Smooth muscle cell (in vitro differentiated cells): ENCODE measurements around the gene PALLD. TPM values are rescaled to one million over a fixed set of nuclear protein-coding genes. Genes with fewer than 3 reads are reported as not detected.

Experiments used
- DNase-seq: peaks from one replicate; lab custom pipeline; 2025; ENCODE audit not compliant: unreplicated experiment; lab: John Stamatoyannopoulos, UW
- H2AFZ ChIP-seq: fragments of 200-600 bp; sonication (generic); 2 replicates; pipeline ENCODE4 v1.6.0; 2016; ENCODE audit warnings: antibody characterized with exemption, low read depth, mild to moderate bottlenecking
- H3F3A ChIP-seq: fragments of 200-600 bp; sonication (generic); 2 replicates; pipeline ENCODE4 v1.6.0; 2017; ENCODE audit warnings: antibody characterized with exemption, low read depth
- H3K27ac ChIP-seq: fragments of 200-600 bp; sonication (generic); 2 replicates; pipeline ENCODE4 v1.5.1; 2016; ENCODE audit warnings: low read depth, mild to moderate bottlenecking
- H3K27me3 ChIP-seq: fragments of 200-600 bp; sonication (generic); 2 replicates; pipeline ENCODE4 v1.6.1; 2016; ENCODE audit warnings: low read depth, mild to moderate bottlenecking
- H3K36me3 ChIP-seq: fragments of 200-600 bp; sonication (generic); 2 replicates; pipeline ENCODE4 v1.5.1; 2016; ENCODE audit warnings: low read depth
- H3K4me1 ChIP-seq: fragments of 200-600 bp; sonication (generic); 2 replicates; pipeline ENCODE4 v1.5.1; 2016; ENCODE audit warnings: low read depth
- H3K4me2 ChIP-seq: fragments of 200-600 bp; sonication (generic); 2 replicates; pipeline ENCODE4 v1.6.0; 2016; ENCODE audit warnings: mild to moderate bottlenecking
- H3K4me3 ChIP-seq: fragments of 200-600 bp; sonication (generic); 2 replicates; pipeline ENCODE4 v1.5.1; 2016; ENCODE audit warnings: mild to moderate bottlenecking
- H3K79me2 ChIP-seq: fragments of 200-600 bp; sonication (generic); 2 replicates; pipeline ENCODE4 v1.6.0; 2016; ENCODE audit warnings: low read depth, mild to moderate bottlenecking
- H3K9ac ChIP-seq: fragments of 200-600 bp; sonication (generic); 2 replicates; pipeline ENCODE4 v1.6.0; 2016; ENCODE audit warnings: low read depth
- H3K9me3 ChIP-seq: fragments of 200-600 bp; sonication (generic); replicated peaks from 2 replicates; pipeline ENCODE4 v1.5.1; 2016; ENCODE audit warnings: low read depth
- H4K20me1 ChIP-seq: fragments of 200-600 bp; sonication (generic); 2 replicates; pipeline ENCODE4 v1.6.0; 2016; ENCODE audit warnings: low read depth
- CTCF ChIP-seq: fragments of 200-600 bp; sonication (generic); IDR thresholded peaks from 2 replicates; pipeline ENCODE4 v1.5.1; 2017; ENCODE audit warnings: borderline replicate concordance, mild to moderate bottlenecking, antibody characterized with exemption; ENCODE audit not compliant: insufficient read depth, poor library complexity, severe bottlenecking
- WGBS: methylation state at CpG from one replicate; pipeline ENCODE4 v1.1.7; 2016; ENCODE audit warnings: low lambda C conversion rate; 5-methylcytosine and 5-hydroxymethylcytosine counted together
- polyA plus RNA-seq: library from polyadenylated mRNA; unstranded; fragments of >200 nt; fragmentation: Nextera tagmentation; extraction: Ambion mirVana; gene quantifications from 2 replicates; pipeline ENCODE4 v1.2.1, GENCODE V29; 2016
- total RNA-seq: library from RNA; depleted of rRNA; stranded (reverse); fragments of >200 nt; gene quantifications from 2 replicates; pipeline ENCODE4 v1.2.3, GENCODE V29; 2014

PALLD gene
- total and polyA plus RNA-seq, 2 experiments from 2014 or later, result 354 to 415 TPM

DNA sequence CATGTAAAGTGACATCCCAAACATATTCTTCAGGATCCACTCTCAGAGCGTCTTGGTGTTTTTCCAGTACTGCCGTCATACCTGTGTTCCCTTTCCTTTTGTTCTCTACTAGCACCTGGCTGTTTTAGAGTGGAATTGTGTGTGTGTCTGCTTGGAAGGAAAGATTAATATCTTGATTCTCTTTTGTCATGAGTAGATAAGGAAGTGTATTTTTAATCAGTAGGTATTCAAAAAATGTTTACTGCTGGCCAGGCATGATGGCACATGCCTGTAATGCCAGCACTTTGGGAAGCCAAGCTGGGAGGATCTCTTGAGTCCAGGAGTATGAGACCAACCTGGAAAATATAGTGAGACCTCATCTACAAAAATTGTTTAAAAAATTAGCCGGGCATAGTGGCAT lies 314.4 kb downstream of the PALLD start:
- Histone ChIP-seq H3K9me3 (no peaks in the 10 kb centered on the region), H3K27ac (peak overlapping the region; percentile 94), H3K36me3 (no peaks in the 10 kb centered on the region), H3K4me2 (no peak overlapping the region), H3F3A (peaks cover 41% of the 10 kb centered on the region), H2AFZ (no peak overlapping the region), H3K79me2 (peaks cover 75% of the 10 kb centered on the region), H4K20me1 (no peaks in the 10 kb centered on the region), H3K9ac (no peak overlapping the region), H3K27me3 (no peaks in the 10 kb centered on the region), H3K4me3 (no peak overlapping the region), H3K4me1 (peaks cover 34% of the 10 kb centered on the region)
- 82% methylated on average over 3 of the region's 3 CpGs for WGBS
- TF ChIP-seq CTCF, result no peak
- no peak for DNase-seq

DNA sequence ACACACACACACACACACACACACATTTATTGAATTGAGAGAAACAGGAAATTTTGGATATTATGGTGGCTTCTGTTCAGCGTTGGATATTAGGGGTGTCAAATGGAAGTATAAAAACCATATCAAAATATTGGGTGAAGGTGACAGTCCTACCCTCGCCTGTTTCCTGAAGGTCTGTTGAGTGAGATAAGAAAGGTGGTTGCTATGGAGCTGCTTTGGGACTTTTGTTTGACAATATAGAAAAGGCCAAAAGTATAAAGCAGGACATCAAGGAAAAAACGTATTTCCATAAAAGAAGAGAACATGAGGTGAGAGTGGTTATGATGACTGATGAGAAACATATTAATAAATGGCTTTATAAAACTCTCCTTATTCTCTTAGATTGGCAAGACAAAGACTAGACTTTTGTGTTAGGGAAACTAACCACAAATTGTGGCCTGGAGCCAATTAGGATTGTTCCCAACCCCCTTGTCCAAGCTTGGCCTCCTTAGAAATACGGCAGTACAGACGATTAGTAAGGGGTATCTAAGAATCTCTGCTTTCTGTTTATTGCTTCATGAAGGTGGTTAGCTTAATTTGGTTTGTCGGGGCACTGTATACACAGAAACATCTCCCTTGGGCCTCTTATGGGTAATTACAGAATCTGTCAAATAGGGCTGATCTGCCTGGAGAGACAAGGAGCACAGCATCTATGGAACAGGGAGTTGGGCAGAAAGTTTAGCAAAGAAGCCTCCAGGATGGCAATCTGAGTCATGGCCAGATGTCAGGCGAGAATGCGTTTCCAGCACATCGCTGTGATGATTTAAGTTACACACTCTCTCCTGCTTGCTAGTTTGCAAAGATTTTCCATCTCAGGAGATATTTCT lies 315.2 kb downstream of the PALLD start:
- H3K9ac ChIP-seq, result peak overlapping the region; percentile 65
- peak overlapping the region; percentile 65 for H3K4me2 ChIP-seq
- peak overlapping the region; percentile 94 for H3K27ac ChIP-seq
- no peak for TF ChIP-seq CTCF
- no peaks in the 10 kb centered on the region for H3K9me3 ChIP-seq
- no peaks in the 10 kb centered on the region for H3K27me3 ChIP-seq
- peaks cover 41% of the 10 kb centered on the region for H3F3A ChIP-seq
- H3K4me3 ChIP-seq, result no peak overlapping the region
- H3K4me1 ChIP-seq, result peaks cover 41% of the 10 kb centered on the region
- no peaks in the 10 kb centered on the region for H4K20me1 ChIP-seq
- H3K36me3 ChIP-seq, result no peaks in the 10 kb centered on the region
- peaks cover 67% of the 10 kb centered on the region for H3K79me2 ChIP-seq
- no peak overlapping the region for H2AFZ ChIP-seq
- WGBS, result 25% methylated on average over 9 of the region's 9 CpGs
- no peak for DNase-seq

DNA sequence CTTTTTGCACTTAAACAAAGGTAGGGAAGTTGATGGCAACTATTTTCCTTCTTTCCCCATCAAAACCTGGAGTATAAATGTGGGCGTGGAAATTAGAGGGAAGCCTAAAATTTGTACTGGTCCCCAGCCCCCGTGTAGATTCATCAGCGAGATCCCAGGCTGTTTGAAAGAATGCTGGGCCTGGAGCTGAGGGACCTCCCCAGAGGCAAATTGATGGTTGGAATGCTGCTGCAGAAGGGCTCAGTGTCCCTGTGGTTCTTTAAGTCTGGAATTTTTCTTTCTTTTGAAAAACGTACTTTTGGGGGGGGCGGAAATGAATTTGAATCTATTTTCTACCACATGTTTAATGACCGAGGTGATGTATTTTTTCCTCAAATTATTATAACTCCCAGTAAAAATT lies 316.0 kb downstream of the PALLD start:
- peak overlapping the region; percentile 94 for H3K27ac ChIP-seq
- WGBS, result 35% methylated on average over 6 of the region's 6 CpGs

More for the DNA sequence above, 316.0 kb downstream of the PALLD start:
- Histone ChIP-seq H3K4me3 (no peak overlapping the region), H3K27me3 (no peaks in the 10 kb centered on the region), H3K9ac (peak overlapping the region; percentile 65), H2AFZ (no peak overlapping the region), H3K4me1 (peaks cover 49% of the 10 kb centered on the region), H3K4me2 (peak overlapping the region; percentile 65), H3F3A (peaks cover 46% of the 10 kb centered on the region), H3K36me3 (no peaks in the 10 kb centered on the region), H3K9me3 (no peaks in the 10 kb centered on the region), H4K20me1 (no peaks in the 10 kb centered on the region), H3K79me2 (peaks cover 64% of the 10 kb centered on the region)
- DNase-seq, result no peak
- no peak for TF ChIP-seq CTCF
